ENCODE results near the gene RNF157. TPM values are rescaled to one million over a fixed set of nuclear protein-coding genes. Genes with fewer than 3 reads are reported as not detected.

The RNF157 gene
- total and polyA plus RNA-seq, 2 of the 13 experiments (the other 11 are each of a cell fraction or from before 2014, with no cell fraction given) = 0.44 to 1.5 TPM

GRCh38 chr17:76119409-76120371 lies 120.6 kb downstream of the RNF157 start (continued):
- TF ChIP-seq ZBTB2 (CRISPR knock-in tag; IDR thresholded peaks at IDR 0.05; ENCODE audit: low read depth) (no peak), ZNF607 (CRISPR knock-in tag; IDR thresholded peaks at IDR 0.05; ENCODE audit: borderline replicate concordance) (peak; percentile 84), SCMH1 (CRISPR knock-in tag; IDR thresholded peaks at IDR 0.05; ENCODE audit: borderline replicate concordance) (no peak), STAT6 (CRISPR knock-in tag; IDR thresholded peaks at IDR 0.05; ENCODE audit: borderline replicate concordance) (0 out of 2 replicates have a peak, but pooled peaks have one; percentile 31), ZNF503 (CRISPR knock-in tag; IDR thresholded peaks at IDR 0.05) (peak; percentile 79; the same call in 1 of the 2 replicates), CEBPG (CRISPR knock-in tag; IDR thresholded peaks at IDR 0.05) (no peak; the same call in 1 of the 2 replicates), ATF2 (CRISPR knock-in tag; IDR thresholded peaks at IDR 0.05) (peak; percentile 55; the same call in 1 of the 2 replicates), ZFP91 (CRISPR knock-in tag; IDR thresholded peaks at IDR 0.05; ENCODE audit: borderline replicate concordance) (peak; percentile 66; the same call in 1 of the 2 replicates), HMG20A (CRISPR knock-in tag; IDR thresholded peaks at IDR 0.05; ENCODE audit: borderline replicate concordance) (peak; percentile 92), ATF4 (CRISPR knock-in tag; IDR thresholded peaks at IDR 0.05) (no peak), YEATS2 (CRISPR knock-in tag; IDR thresholded peaks at IDR 0.05; ENCODE audit: borderline replicate concordance) (no peak), SRF (IDR thresholded peaks at IDR 0.05; ENCODE audit: low read depth, low read length) (no peak), AGO1 (IDR thresholded peaks at IDR 0.05; ENCODE audit: low read depth, low read length, poor library complexity, severe bottlenecking) (no peak)
